ENCODE measurements around the gene APOBR. TPM values are rescaled to one million over a fixed set of nuclear protein-coding genes. Genes with fewer than 3 reads are reported as not detected.

APOBR gene
- total and polyA plus RNA-seq, 2 of the 13 experiments (the other 11 are each of a cell fraction or from before 2014, with no cell fraction given), result 0.03 TPM; not detected in 1

GRCh38 chr16:28528463-28528867, 34.0 kb downstream of the APOBR start (continued):
- TF ChIP-seq SP4 (CRISPR knock-in tag; IDR thresholded peaks at IDR 0.05) (peak; percentile 59; the same call in 1 of the 2 replicates), CTCF (CRISPR knock-in tag; IDR thresholded peaks at IDR 0.05) (no peak; the same call in 1 of the 2 replicates), KLF15 (CRISPR knock-in tag; IDR thresholded peaks at IDR 0.05; ENCODE audit: borderline replicate concordance) (no peak), CHCHD3 (CRISPR knock-in tag; IDR thresholded peaks at IDR 0.05) (no peak), ZNF75D (CRISPR knock-in tag; IDR thresholded peaks at IDR 0.05; ENCODE audit: borderline replicate concordance) (no peak), PRDM15 (CRISPR knock-in tag; IDR thresholded peaks at IDR 0.05) (no peak), NR1H2 (CRISPR knock-in tag; IDR thresholded peaks at IDR 0.05; ENCODE audit: borderline replicate concordance, low read depth) (no peak), PHF5A (CRISPR knock-in tag; IDR thresholded peaks at IDR 0.05; ENCODE audit: low read depth, unreplicated experiment) (no peak), ZNF44 (CRISPR knock-in tag; IDR thresholded peaks at IDR 0.05) (no peak), ZNF777 (CRISPR knock-in tag; IDR thresholded peaks at IDR 0.05) (no peak), NFRKB (IDR thresholded peaks at IDR 0.05) (no peak), ZNF260 (CRISPR knock-in tag; IDR thresholded peaks at IDR 0.05; ENCODE audit: borderline replicate concordance, low read depth) (no peak), ZNF451 (CRISPR knock-in tag; IDR thresholded peaks at IDR 0.05) (no peak), RARA (CRISPR knock-in tag; IDR thresholded peaks at IDR 0.05) (peak; percentile 86), EHMT2 (IDR thresholded peaks at IDR 0.05; ENCODE audit: borderline replicate concordance, low read depth, low read length) (no peak), PCBP2 (optimal IDR thresholded peaks at IDR 0.05; ENCODE audit: low read depth, low read length, poor library complexity, severe bottlenecking) (no peak), ZNF331 (CRISPR knock-in tag; IDR thresholded peaks at IDR 0.05) (peak; percentile 16; the same call in 1 of the 2 replicates), HMGXB4 (CRISPR knock-in tag; IDR thresholded peaks at IDR 0.05; ENCODE audit: borderline replicate concordance in 1 of 2, low read depth in 1 of 2) (no peak), ARID3A (IDR thresholded peaks at IDR 0.05; ENCODE audit: low read depth, low read length) (no peak), ATF2 (CRISPR knock-in tag; IDR thresholded peaks at IDR 0.05) (peak; percentile 36; the same call in 1 of the 2 replicates)

Data from HepG2 (cell line).